Measurements from ENCODE around the gene RUFY1.

DNA sequence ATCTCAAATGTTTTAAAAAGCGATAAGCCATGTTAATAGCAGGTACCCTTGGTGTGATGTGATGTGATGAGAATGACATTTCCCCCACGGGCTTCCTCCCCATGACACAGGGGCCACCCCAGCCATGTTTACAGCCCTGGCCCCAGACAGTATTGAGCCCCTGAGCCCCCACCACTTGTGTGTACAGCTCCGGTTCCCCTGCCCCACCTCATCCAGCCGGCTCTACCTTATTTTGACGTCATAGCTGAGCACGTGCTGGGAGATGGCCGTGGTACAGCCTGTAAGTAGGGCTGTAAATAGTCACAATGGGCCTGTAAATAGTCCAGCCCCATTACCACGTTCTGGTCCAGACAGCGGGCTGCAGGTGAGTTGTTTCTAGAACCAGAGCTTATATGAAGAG is 98.1 kb downstream of the RUFY1 start:
- TF ChIP-seq GATAD2B (conservative IDR thresholded peaks at IDR 0.05; ENCODE audit: low read depth) (no peak), ZNF274 (IDR thresholded peaks at IDR 0.05; ENCODE audit: insufficient read depth, insufficient read length) (no peak), TARDBP (IDR thresholded peaks at IDR 0.05; ENCODE audit: borderline replicate concordance) (no peak), MYC (IDR thresholded peaks at IDR 0.05; ENCODE audit: insufficient read depth, insufficient read length, insufficient replicate concordance, low read length, severe bottlenecking) (no peak), POLR2A (IDR thresholded peaks at IDR 0.05; ENCODE audit: low read depth, low read length) (no peak), RELB (IDR thresholded peaks at IDR 0.05; ENCODE audit: low read depth) (no peak), BHLHE40 (IDR thresholded peaks at IDR 0.05; ENCODE audit: borderline replicate concordance in 1 of 2, low read depth in 2 of 2, low read length in 1 of 2) (no peak), CREM (IDR thresholded peaks at IDR 0.05; ENCODE audit: low read depth) (no peak), POLR2AphosphoS5 (IDR thresholded peaks at IDR 0.05; ENCODE audit: low read length) (no peak), FOXM1 (IDR thresholded peaks at IDR 0.05; ENCODE audit: low read depth, low read length) (no peak), ESRRA (IDR thresholded peaks at IDR 0.05; ENCODE audit: low read length) (no peak), EGR1 (IDR thresholded peaks at IDR 0.05; ENCODE audit: borderline replicate concordance in 1 of 2, low read depth in 2 of 2, low read length in 2 of 2) (no peak), SRF (IDR thresholded peaks at IDR 0.05; ENCODE audit: low read depth in 2 of 2, low read length in 2 of 2) (no peak)
- TF ChIP-seq, protein P1, sequence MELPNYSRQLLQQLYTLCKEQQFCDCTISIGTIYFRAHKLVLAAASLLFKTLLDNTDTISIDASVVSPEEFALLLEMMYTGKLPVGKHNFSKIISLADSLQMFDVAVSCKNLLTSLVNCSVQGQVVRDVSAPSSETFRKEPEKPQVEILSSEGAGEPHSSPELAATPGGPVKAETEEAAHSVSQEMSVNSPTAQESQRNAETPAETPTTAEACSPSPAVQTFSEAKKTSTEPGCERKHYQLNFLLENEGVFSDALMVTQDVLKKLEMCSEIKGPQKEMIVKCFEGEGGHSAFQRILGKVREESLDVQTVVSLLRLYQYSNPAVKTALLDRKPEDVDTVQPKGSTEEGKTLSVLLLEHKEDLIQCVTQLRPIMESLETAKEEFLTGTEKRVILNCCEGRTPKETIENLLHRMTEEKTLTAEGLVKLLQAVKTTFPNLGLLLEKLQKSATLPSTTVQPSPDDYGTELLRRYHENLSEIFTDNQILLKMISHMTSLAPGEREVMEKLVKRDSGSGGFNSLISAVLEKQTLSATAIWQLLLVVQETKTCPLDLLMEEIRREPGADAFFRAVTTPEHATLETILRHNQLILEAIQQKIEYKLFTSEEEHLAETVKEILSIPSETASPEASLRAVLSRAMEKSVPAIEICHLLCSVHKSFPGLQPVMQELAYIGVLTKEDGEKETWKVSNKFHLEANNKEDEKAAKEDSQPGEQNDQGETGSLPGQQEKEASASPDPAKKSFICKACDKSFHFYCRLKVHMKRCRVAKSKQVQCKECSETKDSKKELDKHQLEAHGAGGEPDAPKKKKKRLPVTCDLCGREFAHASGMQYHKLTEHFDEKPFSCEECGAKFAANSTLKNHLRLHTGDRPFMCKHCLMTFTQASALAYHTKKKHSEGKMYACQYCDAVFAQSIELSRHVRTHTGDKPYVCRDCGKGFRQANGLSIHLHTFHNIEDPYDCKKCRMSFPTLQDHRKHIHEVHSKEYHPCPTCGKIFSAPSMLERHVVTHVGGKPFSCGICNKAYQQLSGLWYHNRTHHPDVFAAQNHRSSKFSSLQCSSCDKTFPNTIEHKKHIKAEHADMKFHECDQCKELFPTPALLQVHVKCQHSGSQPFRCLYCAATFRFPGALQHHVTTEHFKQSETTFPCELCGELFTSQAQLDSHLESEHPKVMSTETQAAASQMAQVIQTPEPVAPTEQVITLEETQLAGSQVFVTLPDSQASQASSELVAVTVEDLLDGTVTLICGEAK (IDR thresholded peaks at IDR 0.05; ENCODE audit: borderline replicate concordance): no peak

All from GM12878 (cell line).